ENCODE measurements around the gene MCL1. TPM values are rescaled to one million over a fixed set of nuclear protein-coding genes. Genes with fewer than 3 reads are reported as not detected.

The MCL1 gene
- total and polyA plus RNA-seq, 2 of the 13 experiments (the other 11 are each of a cell fraction or from before 2014, with no cell fraction given) = 69.5 to 125 TPM

- peak overlapping the region; percentile 71 for H3K4me2 ChIP-seq (ENCODE audit: low read depth, low read length)
- H3K36me3 ChIP-seq (replicated peaks in 1 of 2; ENCODE audit: control insufficient read depth in 1 of 2, insufficient read depth in 2 of 2, low read length in 2 of 2) = no peaks in the 10 kb centered on the region
- ATAC-seq (peak; percentile 81), DNase-seq (ENCODE audit: low spot score) (peak; percentile 74), FAIRE-seq (peak; percentile 90)
- intact Hi-C loops (cut with micrococcal nuclease; ENCODE audit: unreplicated experiment) = no loop called here
- H3K27ac ChIP-seq (ENCODE audit: extremely low read length, insufficient read depth, low read length) = no peak overlapping the region
- no peak overlapping the region for H3K9ac ChIP-seq (ENCODE audit: insufficient read depth, low read depth, low read length)
- H3K27me3 ChIP-seq (ENCODE audit: control insufficient read depth in 1 of 2, insufficient read depth in 2 of 2, low read length in 2 of 2) = no peaks in the 10 kb centered on the region; a peak in 1 of 5 replicates
- CTCF ChIA-PET (ENCODE audit: low intra/inter-chr PET ratio, low total read pairs) = no interaction called here
- no peak overlapping the region for H2AFZ ChIP-seq (ENCODE audit: low read length)
- no peaks in the 10 kb centered on the region for H3K9me3 ChIP-seq (ENCODE audit: low read length)
- in situ Hi-C loops (cut with HindIII; ENCODE audit: extremely low pct_ligation_motif_present, low pct_unique_long_range_greater_than_20kb) = no loop called here
- POLR2A ChIA-PET = interaction anchor here (1.0 to 1.6 kb wide), 4 partner anchors 11 to 36 kb away, joined by 4 to 12 read pairs (median 4); partner anchors contain the start of genes FALEC and MCL1
- 15% methylated on average over 12 of the region's 13 CpGs for WGBS (ENCODE audit: low lambda C conversion rate)
- H3K4me1 ChIP-seq (ENCODE audit: insufficient read depth, low read length) = peaks cover 39% of the 10 kb centered on the region
- no peaks in the 10 kb centered on the region for H3K79me2 ChIP-seq (ENCODE audit: insufficient read depth, low read length)
- no peak for TF ChIP-seq ATAD3A (CRISPR knock-in tag; IDR thresholded peaks at IDR 0.05)
- peak; percentile 71 for TF ChIP-seq CEBPG (CRISPR knock-in tag; IDR thresholded peaks at IDR 0.05)
- peak; percentile 1; the same call in 1 of the 2 replicates for TF ChIP-seq STAG1 (CRISPR knock-in tag; IDR thresholded peaks at IDR 0.05)
- peak; percentile 54; the same call in 1 of the 2 replicates for TF ChIP-seq ZNF292 (CRISPR knock-in tag; IDR thresholded peaks at IDR 0.05; ENCODE audit: borderline replicate concordance, low read depth)
- TF ChIP-seq ZNF687 (CRISPR knock-in tag; IDR thresholded peaks at IDR 0.05) = peak; percentile 18; the same call in 1 of the 2 replicates
- TF ChIP-seq KAT7 (CRISPR knock-in tag; IDR thresholded peaks at IDR 0.05; ENCODE audit: borderline replicate concordance) = no peak
- TF ChIP-seq SOX6 (IDR thresholded peaks at IDR 0.05) = no peak
- TF ChIP-seq SOX6 (CRISPR knock-in tag; IDR thresholded peaks at IDR 0.05) = peak; percentile 38
- no peak for TF ChIP-seq POLR2AphosphoS2 (IDR thresholded peaks at IDR 0.05; ENCODE audit: low read depth, low read length)
- 0 out of 2 replicates have a peak, but pooled peaks have one; percentile 61 for TF ChIP-seq ZKSCAN1 (IDR thresholded peaks at IDR 0.05; ENCODE audit: low read length)
- no peak for TF ChIP-seq KLF16 (CRISPR knock-in tag; IDR thresholded peaks at IDR 0.05)
- TF ChIP-seq ZNF672 (CRISPR knock-in tag; IDR thresholded peaks at IDR 0.05) = no peak
- no peak for TF ChIP-seq RFX5 (IDR thresholded peaks at IDR 0.05; ENCODE audit: low read depth, low read length)
- no peak for TF ChIP-seq TEAD2 (CRISPR knock-in tag; IDR thresholded peaks at IDR 0.05)
- TF ChIP-seq SALL1 (CRISPR knock-in tag; IDR thresholded peaks at IDR 0.05) = peak; percentile 23; the same call in 1 of the 2 replicates
- TF ChIP-seq LCORL (IDR thresholded peaks at IDR 0.05) = no peak
- peak; percentile 90 for TF ChIP-seq LCORL (CRISPR knock-in tag; IDR thresholded peaks at IDR 0.05)
- no peak for TF ChIP-seq FOXA1 (IDR thresholded peaks at IDR 0.05)
- peak; percentile 22; the same call in 1 of the 2 replicates for TF ChIP-seq FOXA1 (CRISPR knock-in tag; IDR thresholded peaks at IDR 0.05)
- peak; percentile 57; the same call in 1 of the 2 replicates for TF ChIP-seq CEBPB (IDR thresholded peaks at IDR 0.05; ENCODE audit: borderline replicate concordance, low read depth, low read length)
- peak; percentile 54; the same call in 1 of the 2 replicates for TF ChIP-seq RFX1 (IDR thresholded peaks at IDR 0.05)
- TF ChIP-seq SOX13 (IDR thresholded peaks at IDR 0.05) = no peak
- peak in 1 of 2 experiments; percentile 50; a peak in 2 of 4 replicates for TF ChIP-seq SOX13 (CRISPR knock-in tag; conservative IDR thresholded peaks at IDR 0.05 in 1 of 2, IDR thresholded peaks at IDR 0.05 in 1 of 2)
- no peaks in the 10 kb centered on the region for H4K20me1 ChIP-seq (ENCODE audit: insufficient read depth, low read length)
- no TSS peak for BruUV-seq (replicated peaks)
- peak overlapping the region in 1 of 3 experiments; percentile 46; a peak in 2 of 6 replicates for H3K4me3 ChIP-seq (replicated peaks in 1 of 3; ENCODE audit: insufficient read depth in 1 of 3, low read depth in 2 of 3, low read length in 3 of 3)
These were observed 35.8 kb downstream of the MCL1 start for GRCh38 chr1:150543500-150544143.
